Fibroblast of lung (primary cell): ENCODE results near the gene HSPB6.

Experiments
- CTCF ChIP-seq, 2 donors: IDR thresholded peaks in 1 of 2; conservative IDR thresholded peaks in 1 of 2; 1 replicate in 1 of 2; 2 replicates in 1 of 2; pipeline ENCODE4 v1.5.1; 2011 to 2012; ENCODE audit warnings: low read length in 2 of 2, control low read depth in 1 of 2, inconsistent platforms in 1 of 2, low read depth in 1 of 2, mild to moderate bottlenecking in 1 of 2
- EZH2 ChIP-seq: IDR thresholded peaks from 2 replicates; pipeline ENCODE4 v1.5.1; 2012; ENCODE audit warnings: low read length, control low read depth, mild to moderate bottlenecking; ENCODE audit errors: missing control alignments

- TF ChIP-seq CTCF (conservative IDR thresholded peaks at IDR 0.05 in 1 of 2, IDR thresholded peaks at IDR 0.05 in 1 of 2; ENCODE audit: low read depth in 1 of 2, low read length in 2 of 2) (no peak), EZH2 (no peak)
Measured at GRCh38 chr19:35773020-35773806, 16.4 kb upstream of the HSPB6 start.
